Measurements from ENCODE around the gene ADPRM. TPM values are rescaled to one million over a fixed set of nuclear protein-coding genes. Genes with fewer than 3 reads are reported as not detected.
"Not testable (repeated sequence)": the region's sequence is repeated elsewhere in the genome, so short reads cannot be mapped to it uniquely, and the experiment has no call there.

ADPRM gene
- polyA plus RNA-seq, 3 donors: 8.3 to 9.2 (median 8.6) TPM

GRCh38 chr17:10687499-10687898, 9.9 kb upstream of the ADPRM start:
- no peak overlapping the region for H3K27ac ChIP-seq (ENCODE audit: low read depth, low read length)
- 83 to 87% (median 87%) methylated on average over 2 of the region's 2 CpGs for WGBS, 3 donors

GRCh38 chr17:10695875-10696407, 1.5 kb upstream of the ADPRM start:
- H3K27ac ChIP-seq (ENCODE audit: low read depth, low read length): not testable (repeated sequence)
- WGBS, 3 donors: 83 to 92% (median 85%) methylated on average over 17 of the region's 17 CpGs

- peak overlapping the region; percentile 57 for H3K27ac ChIP-seq (ENCODE audit: low read depth, low read length)
- WGBS, 3 donors: 6 to 11% (median 11%) methylated on average over 18 of the region's 18 CpGs
These were observed 863 bp downstream of the ADPRM start for GRCh38 chr17:10698096-10698818.

DNA sequence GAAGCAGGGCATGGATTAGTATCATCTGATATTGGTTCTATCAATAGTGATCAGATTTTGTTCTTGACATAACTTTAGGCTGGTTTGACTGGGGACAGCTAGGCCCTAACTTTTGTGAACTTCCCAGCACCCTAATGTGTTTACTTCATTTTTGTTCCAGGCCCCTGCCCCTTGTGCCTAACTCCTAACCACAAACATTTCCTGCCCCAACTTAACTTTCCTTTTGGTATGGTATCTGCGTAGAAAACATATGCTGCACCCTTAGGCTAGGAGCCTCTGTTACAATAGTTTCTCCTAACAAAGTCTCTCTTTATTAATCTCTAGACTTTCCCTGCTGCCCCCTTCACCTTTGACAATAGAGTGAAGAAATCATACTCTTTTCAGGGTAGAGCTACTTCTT, 2.5 kb downstream of the ADPRM start:
- 55 to 90% (median 67%) methylated on average over 1 of the region's 1 CpG for WGBS, 3 donors
- H3K27ac ChIP-seq (ENCODE audit: low read depth, low read length): no peak overlapping the region

DNA sequence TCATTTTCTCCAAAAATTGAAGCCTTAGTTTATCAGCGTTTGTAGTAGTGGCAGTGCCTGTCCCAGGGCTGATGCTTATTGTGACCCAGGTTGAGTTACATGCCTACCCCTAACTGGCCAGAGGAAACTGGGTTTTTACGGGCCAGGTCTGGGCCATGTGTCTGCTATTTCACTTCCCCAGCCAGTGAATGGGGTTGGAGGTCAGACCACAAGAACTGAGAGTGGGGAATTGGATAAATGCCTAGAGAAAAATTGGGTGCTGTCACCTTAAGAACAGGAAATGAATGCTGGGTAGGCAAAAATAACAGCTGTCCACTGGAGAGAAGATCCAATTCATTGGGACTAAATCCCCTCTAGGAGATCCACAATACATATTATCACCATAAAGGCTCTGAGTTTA, 5.2 kb downstream of the ADPRM start:
- H3K27ac ChIP-seq (ENCODE audit: low read depth, low read length): no peak overlapping the region
- 32 to 63% (median 37%) methylated on average over 2 of the region's 2 CpGs for WGBS, 3 donors

DNA sequence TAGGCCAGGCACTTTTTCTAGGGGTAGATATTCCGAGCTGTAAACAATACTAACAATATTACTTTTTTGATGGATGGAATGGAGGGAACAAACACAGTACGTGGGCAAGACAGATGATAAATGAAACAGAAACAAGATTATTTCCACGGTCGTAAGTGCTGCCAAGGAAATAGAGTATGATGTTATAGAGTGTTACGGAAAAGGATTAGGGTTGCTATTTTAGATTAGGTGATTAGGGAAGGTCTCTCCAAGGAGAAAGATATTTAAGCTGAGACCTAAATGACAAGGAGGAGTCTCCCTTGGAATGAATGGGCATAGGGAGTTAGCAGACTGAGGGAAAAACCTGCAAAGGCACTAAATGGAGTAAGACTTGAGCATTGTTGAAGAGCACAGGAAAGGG, 8.3 kb downstream of the ADPRM start:
- WGBS, 3 donors: 84 to 90% (median 89%) methylated on average over 5 of the region's 5 CpGs
- no peak overlapping the region for H3K27ac ChIP-seq (ENCODE audit: low read depth, low read length)

DNA sequence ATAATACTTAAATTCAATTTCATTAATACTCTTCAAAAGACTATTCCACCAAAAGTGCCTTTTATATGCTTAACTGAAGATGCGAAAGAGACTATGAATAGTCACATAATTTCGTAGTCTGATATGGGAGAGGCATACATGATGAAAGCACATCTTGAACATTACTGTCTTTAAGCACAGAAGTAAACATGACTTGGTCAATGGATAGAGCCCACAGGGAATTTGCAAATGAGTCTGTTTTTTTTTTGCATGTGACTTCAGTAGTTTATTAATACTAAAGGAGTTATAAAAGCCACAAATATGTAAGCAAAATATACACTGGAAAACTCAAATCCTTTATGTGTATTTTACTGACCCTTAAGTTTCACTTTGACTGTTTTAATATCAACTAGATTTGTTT, 15.9 kb downstream of the ADPRM start:
- WGBS, 3 donors: 94 to 98% (median 96%) methylated on average over 2 of the region's 2 CpGs

GRCh38 chr17:10716218-10716617, 18.8 kb downstream of the ADPRM start:
- H3K27ac ChIP-seq (ENCODE audit: low read depth, low read length): no peak overlapping the region
- WGBS, 3 donors: 88 to 91% (median 89%) methylated on average over 10 of the region's 10 CpGs

More for the DNA sequence above, 15.9 kb downstream of the ADPRM start:
- H3K27ac ChIP-seq (ENCODE audit: low read depth, low read length): no peak overlapping the region

DNA sequence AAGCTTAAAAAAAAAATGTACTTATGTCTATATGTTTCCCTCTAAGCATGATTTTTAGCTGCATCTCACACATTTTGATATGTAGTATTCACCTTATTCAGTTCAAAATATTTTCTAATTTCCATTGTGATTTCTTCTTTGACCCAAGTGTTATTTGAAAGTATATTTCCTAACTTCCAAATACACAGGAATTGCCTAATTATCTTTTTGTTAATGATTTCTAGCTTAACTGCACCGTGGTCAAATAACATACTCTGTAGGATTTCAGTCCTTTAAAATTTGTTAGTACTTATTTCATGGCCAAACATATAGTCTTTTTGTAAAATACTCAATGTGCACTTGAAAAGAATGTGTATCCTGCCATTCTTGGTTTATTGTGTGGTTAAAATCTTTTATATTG, 21.2 kb downstream of the ADPRM start:
- no peak overlapping the region for H3K27ac ChIP-seq (ENCODE audit: low read depth, low read length)
- WGBS, 3 donors: 24 to 44% (median 40%) methylated on average over 1 of the region's 1 CpG

DNA sequence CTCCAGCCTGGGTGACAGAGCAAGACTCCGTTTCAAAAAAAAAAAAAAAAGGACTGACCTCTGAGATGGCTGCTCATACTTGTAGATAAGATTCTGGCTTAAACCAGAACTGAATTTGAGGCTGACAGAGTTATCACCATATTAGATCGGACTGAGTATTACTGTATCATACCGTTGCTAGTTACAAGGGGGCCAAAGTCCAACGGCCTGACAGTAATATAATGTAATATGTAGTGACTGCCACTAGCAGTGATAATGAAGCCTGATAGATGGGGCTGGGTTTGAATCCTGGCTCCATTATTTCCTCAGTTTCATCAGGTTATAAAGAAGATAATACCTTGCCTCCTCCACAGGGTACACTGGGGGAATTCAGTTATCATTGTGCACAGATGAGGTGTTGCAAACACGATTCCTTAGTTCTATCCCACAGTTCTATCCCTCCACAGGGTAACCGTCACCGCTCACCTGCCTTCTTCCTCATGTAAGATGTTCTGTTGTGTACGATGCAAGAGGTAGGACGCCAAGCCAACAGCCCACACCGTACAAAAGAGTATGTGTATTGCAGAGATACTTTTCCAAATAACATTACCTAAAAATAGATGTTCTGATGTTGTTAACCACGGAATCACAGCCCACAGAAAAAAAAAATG, 27.3 kb downstream of the ADPRM start:
- no peak overlapping the region for H3K27ac ChIP-seq (ENCODE audit: low read depth, low read length)
- 89 to 93% (median 91%) methylated on average over 11 of the region's 11 CpGs for WGBS, 3 donors

DNA sequence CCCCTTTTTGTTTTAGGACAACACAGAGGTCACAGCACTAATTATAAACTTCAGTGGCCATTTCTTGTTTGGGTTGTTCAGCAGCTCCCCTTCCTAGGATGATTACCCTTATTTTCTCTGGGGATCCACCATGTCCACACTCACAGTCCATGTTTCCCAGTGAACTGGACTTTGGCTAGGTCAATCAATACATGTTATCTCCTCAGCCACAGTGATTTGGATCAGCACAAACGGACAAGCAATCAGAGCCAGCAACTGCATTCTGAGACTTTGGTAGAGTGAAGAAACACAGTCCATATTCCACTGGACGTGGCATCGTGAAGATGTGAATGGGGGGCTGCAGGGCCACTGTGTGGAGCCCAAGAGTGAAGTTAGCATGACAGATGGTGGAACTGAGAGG, 27.9 kb downstream of the ADPRM start:
- H3K27ac ChIP-seq (ENCODE audit: low read depth, low read length): no peak overlapping the region
- WGBS, 3 donors: 63 to 87% (median 86%) methylated on average over 3 of the region's 3 CpGs

- WGBS, 3 donors: 48 to 68% (median 63%) methylated on average over 2 of the region's 2 CpGs
- H3K27ac ChIP-seq (ENCODE audit: low read depth, low read length): no peak overlapping the region
These were observed 28.8 kb downstream of the ADPRM start for GRCh38 chr17:10726196-10726595.

GRCh38 chr17:10727192-10727591, 29.8 kb downstream of the ADPRM start:
- 85 to 88% (median 86%) methylated on average over 5 of the region's 5 CpGs for WGBS, 3 donors
- H3K27ac ChIP-seq (ENCODE audit: low read depth, low read length): no peak overlapping the region

DNA sequence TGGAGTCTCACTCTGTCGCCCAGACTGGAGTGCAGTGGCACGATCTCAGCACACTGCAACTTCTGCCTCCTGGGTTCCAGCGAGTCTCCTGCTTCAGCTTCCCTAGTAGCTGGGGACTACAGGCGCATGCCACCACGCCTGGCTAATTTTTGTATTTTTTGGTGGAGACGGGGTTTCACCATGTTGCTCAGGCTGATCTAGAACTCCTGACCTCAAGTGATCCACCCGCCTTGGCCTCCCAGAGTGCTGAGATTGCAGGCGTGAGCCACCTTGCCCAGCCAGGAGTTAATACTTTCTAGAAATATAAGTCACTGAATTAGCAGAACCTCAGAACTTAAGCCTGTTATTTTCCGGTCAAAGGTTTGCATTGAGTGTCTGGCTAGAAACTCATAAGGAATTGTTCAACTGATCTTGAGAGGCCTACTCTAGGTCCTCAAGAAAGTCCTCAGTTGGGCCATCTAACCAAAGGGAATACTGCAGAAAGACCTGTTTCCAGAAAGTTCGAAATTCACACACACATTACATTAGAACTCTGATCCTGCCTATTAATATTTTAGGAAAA, 31.0 kb downstream of the ADPRM start:
- WGBS, 3 donors: 93 to 96% (median 94%) methylated on average over 10 of the region's 10 CpGs
- H3K27ac ChIP-seq (ENCODE audit: low read depth, low read length): no peak overlapping the region

- WGBS, 3 donors: 1% methylated on average over 76 to 79 of the region's 79 CpGs
- peak within 1 kb of the TSS; percentile 70 for H3K27ac ChIP-seq (ENCODE audit: low read depth, low read length)
These were observed 32.2 kb downstream of the ADPRM start, which contains the start of gene TMEM220 for GRCh38 chr17:10729334-10730193. TSS of gene TMEM220 (minus strand) at chr17:10730023. CDS start at chr17:10729851, 172 bp downstream.

- WGBS, 3 donors: 10 to 16% (median 12%) methylated on average over 14 to 15 of the region's 15 CpGs
- H3K27ac ChIP-seq (ENCODE audit: low read depth, low read length): peak overlapping the region; percentile 4
These were observed 32.9 kb downstream of the ADPRM start for GRCh38 chr17:10730247-10730646.

DNA sequence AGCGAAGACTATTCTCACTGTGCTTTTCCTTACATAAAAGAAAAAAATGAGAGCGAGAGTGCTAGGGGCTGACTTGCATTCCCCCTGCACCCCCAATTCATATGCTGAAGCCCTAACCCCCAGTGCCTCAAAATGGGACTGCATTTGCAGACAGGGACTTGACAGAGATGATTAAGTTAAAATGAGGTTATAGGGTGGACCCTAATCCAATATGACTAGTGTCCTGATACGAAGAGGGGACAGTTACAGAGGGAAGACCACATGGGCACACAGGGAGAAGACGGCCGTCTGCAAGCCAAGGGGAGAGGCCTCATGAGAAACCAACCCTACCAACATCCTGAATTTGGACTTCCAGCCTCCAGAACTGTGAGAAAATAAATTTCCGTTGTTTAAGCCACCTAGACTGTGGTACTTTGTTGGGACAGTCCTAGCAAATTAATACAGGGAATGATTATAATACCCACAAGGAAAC, 34.0 kb downstream of the ADPRM start:
- 84 to 94% (median 93%) methylated on average over 6 of the region's 6 CpGs for WGBS, 3 donors
- no peak overlapping the region for H3K27ac ChIP-seq (ENCODE audit: low read depth, low read length)

GRCh38 chr17:10732121-10732520, 34.7 kb downstream of the ADPRM start:
- H3K27ac ChIP-seq (ENCODE audit: low read depth, low read length): not testable (repeated sequence)
- 79 to 86% (median 85%) methylated on average over 6 of the region's 6 CpGs for WGBS, 3 donors

Measured in adipose tissue (tissue), 3 donors.